ENCODE data around the gene ABL1.

ABL1 gene

GRCh38 chr9:130892477-130893304 lies 57.6 kb downstream of the ABL1 start:
- no peak for DNase-seq

- DNase-seq: no peak
These were observed 58.5 kb downstream of the ABL1 start for GRCh38 chr9:130893341-130894101.

GRCh38 chr9:130894546-130894945 lies 59.5 kb downstream of the ABL1 start:
- DNase-seq: no peak

GRCh38 chr9:130895038-130895437 lies 60.0 kb downstream of the ABL1 start:
- DNase-seq: no peak

GRCh38 chr9:130895481-130896232 lies 60.6 kb downstream of the ABL1 start:
- DNase-seq: no peak

- no peak for DNase-seq
These were observed 61.4 kb downstream of the ABL1 start, which contains the start of gene QRFP for GRCh38 chr9:130896233-130897014. QRFP (minus strand) TSS chr9:130896812; CDS start chr9:130893838, 2,974 bp downstream.

GRCh38 chr9:130897105-130897751 lies 62.2 kb downstream of the ABL1 start:
- DNase-seq: no peak

GRCh38 chr9:130897848-130898551 lies 62.9 kb downstream of the ABL1 start:
- no peak for DNase-seq

GRCh38 chr9:130898552-130898852 lies 63.4 kb downstream of the ABL1 start:
- no peak for DNase-seq

- no peak for DNase-seq
These were observed 64.1 kb downstream of the ABL1 start for GRCh38 chr9:130899051-130899748.

GRCh38 chr9:130900701-130901497 lies 65.8 kb downstream of the ABL1 start:
- no peak for DNase-seq

GRCh38 chr9:130901498-130902203 lies 66.6 kb downstream of the ABL1 start:
- DNase-seq: no peak

- DNase-seq: no peak
These were observed 67.4 kb downstream of the ABL1 start for GRCh38 chr9:130902204-130903185.

GRCh38 chr9:130903194-130904069 lies 68.4 kb downstream of the ABL1 start:
- DNase-seq: no peak

GRCh38 chr9:130904070-130905044 lies 69.3 kb downstream of the ABL1 start:
- no peak for DNase-seq
